GM19468 (cell line): ENCODE results near the gene CTDSP2.
"Not testable (repeated sequence)": the region's sequence is repeated elsewhere in the genome, so short reads cannot be mapped to it uniquely, and the experiment has no call there.

Experiments used
- ATAC-seq: cut with Tn5 transposase; IDR thresholded peaks from one replicate; pipeline ENCODE4 v1.9.1; 2021; ENCODE audit warnings: mild to moderate bottlenecking, moderate library complexity, moderate number of reproducible peaks; ENCODE audit not compliant: unreplicated experiment; ENCODE audit errors: extremely low read depth

The CTDSP2 gene

DNA sequence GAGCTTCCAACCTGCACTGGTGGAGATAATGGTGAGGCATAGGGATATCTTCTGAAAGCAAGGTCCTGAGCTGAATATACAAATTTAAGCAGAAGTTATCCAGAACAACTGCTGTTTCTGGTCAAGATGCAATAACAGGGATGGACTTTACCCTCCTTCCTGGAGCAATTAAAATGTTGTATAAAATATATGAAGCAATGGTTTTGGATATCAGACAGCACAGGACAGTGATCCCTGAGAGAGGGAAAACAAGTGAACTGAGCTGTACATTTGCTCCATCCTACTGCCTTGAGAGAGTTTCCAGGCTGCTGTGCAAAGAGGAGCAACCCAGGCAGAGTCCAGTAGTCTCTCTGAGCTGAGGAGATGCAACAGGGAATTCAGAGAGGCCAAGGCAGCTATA, 36.0 kb upstream of the CTDSP2 start:
- no peak for ATAC-seq

DNA sequence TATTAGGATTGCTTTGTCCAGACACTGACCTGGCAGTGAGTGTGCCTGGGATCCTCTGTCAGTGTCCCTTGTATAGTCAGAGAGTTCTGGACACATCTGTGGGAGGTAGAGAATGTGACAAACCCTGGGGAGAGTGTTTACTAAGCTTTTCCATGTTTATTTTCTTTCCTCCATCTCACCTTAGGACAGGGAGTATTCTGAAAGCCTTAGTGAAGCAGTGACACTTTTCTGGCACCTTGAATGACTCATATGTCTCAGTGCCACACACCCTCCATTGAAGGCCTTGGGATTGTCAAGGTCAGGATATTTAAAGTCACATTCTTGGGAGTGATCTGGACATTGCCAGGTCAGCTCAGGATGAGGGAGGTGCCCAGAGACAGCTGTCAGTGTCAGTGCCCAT, 34.9 kb upstream of the CTDSP2 start:
- ATAC-seq, result no peak

DNA sequence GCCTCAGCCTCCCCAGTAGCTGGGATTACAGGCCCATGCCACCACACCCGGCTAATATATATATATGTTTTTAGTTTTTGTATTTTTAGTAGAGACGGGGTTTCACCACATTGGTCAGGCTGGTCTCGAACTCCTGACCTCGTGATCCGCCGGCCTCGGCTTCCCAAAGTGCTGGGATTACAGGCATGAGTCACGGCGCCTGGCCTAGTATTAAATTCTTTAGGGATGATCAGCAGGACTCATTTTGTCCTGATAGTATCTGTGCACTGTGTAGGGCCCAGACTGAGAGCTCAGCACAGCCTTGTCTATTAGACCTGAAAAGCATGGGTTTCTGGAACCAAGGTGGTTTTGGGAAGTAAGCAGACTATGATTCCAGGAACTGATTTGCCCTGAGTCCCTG, 34.5 kb upstream of the CTDSP2 start:
- not testable (repeated sequence) for ATAC-seq

- ATAC-seq, result no peak
These were observed 31.3 kb upstream of the CTDSP2 start for GRCh38 chr12:57877876-57878275.

DNA sequence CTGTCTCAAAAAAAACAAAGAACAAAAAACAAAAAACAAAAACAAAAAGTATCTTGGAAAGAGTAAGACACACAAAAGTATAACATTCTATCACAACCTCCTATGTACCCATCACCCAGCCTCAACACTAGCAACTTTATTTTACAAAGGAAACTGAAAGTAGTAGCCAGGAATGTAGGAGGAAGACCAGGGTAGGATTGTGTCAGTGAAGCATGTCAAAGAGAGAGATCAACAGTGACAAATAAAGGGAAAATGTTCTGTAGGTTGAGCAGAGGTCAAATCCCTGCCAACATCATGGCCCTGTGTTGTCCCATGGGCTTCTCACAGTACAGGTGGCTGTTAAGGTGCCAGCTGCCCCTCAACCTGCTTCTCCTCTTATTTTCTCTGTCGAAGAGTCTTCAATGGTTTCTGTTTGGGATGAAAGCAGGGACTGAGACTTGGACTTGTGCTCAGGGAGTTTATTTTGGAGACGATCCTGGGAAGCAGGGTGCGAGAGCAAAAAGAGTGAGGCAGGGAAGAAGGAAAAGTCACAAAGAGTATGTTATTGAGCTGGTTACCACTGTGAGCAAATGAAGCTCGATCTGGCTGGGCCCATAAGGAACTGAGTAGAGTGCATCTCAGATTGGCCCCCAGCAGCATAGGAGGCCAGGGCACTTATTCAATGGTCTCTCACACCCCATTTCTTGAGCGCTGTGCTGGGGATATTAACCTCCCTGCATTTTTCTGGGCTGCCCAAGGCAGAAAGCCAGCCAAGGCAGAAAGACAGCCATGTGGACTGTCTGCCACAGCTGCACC, 29.4 kb upstream of the CTDSP2 start:
- ATAC-seq, result no peak

DNA sequence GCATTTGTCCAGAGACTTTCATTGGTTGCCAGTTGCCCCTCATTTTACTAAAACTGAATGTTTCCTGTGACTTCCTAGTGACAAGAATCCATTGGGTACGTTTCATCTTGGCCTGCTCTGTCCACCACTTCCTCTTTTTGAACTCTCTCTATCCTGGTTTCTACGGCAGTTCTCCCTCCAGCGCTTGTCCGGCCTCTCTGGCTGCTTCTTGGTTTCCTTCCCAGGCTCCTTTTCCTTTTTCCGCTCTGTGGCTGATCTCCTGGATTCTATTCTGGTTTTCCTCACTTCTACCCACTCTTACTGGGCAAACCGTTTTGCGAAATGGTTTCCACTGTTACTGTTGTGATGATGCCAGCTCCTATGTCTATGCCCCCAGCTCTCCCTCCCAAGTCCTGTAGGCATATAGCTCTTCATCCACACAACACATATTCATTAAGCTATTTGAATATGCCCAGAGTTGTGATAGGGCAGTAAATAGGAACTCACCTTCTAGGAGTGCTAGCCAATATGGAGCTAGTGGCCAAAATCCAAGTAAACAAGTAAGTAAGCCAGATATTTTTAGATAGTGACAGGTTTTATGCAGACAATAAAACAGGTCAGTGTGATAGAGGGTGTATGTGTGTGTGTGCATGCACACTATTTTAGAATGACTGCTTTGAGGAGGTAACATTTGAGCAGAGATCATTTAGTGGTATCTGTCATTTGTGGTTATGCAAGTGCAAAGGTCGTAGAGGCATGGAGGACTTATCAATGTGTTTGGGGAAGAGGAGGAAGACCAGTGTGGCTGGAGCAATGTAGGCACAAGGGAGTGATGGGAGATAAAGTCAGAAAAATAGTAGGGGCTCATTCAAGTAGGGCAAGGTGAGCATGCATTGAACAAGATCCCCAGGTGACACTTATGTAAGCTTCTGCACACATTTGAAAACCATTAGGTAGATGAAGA, 27.9 kb upstream of the CTDSP2 start:
- no peak for ATAC-seq

GRCh38 chr12:57872362-57872761, 25.8 kb upstream of the CTDSP2 start:
- ATAC-seq, result no peak

DNA sequence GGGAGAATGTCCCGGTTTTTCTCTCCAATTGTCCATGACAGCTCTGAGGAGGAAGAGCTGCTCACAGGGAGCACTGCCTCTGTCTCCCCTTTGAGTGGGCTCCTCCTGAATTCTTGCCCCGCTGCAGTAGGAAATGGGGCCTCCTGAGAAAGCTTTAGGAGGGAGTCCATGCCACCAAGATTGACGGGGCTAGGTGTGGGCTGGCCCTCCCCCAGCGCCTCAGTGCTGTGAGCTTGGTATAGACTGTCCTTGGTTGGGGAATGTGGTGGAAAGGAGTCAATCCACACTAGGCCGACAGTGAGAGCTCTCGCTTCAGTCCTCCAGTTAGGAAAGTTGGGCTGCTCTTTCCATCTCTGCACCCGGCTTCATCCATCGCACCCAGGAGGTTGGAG, 23.4 kb upstream of the CTDSP2 start:
- ATAC-seq, result no peak

DNA sequence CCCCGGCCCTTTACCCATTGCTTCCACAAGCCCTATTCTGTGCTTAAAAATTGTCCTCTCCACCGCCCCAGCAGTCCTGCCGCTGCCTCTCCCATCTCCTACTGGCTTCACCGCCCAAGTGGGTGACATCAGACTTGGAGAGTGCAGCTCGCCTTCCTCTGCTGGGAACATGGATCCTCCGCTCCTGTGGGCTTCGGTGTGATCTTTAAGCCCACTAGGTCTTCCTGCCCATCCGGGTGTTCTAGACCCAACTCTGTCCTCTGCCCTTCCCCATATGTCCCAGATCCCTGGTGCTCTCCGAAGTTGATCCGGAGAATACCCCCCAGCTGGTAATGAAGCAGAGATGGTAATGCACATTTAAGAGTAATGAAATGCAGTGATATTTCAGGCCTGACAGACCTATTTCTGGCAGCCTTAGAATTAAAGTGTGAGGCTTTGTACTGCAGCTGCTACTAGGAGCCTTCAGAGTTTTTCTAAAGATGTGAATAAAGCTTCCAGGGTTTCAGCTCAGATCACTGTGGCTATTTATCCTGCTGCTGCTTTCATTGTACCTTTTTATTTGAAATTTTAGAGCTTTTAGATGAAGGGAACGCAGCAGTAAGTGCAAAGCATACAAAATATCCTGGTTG, 22.9 kb upstream of the CTDSP2 start:
- ATAC-seq, result no peak

DNA sequence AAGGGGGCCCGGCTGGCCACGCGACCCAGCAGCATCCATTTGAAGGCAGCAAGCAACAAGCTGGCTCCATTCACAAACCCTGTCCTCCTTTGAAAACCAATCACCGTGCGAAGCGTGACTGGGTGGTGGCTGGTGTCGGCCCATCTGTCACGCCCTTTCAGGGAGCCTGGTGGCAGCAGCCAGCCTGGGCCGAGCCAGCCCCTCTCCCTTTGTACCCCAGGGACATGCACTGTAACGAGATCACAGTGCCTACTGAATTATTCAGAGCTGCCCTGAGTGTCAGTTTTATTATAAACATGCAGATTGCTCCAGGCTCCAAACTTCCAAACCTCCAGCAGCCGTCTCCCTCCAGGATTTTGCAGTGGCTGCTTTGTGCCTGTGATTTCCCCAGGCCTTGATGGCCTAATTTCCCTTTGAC, 22.3 kb upstream of the CTDSP2 start:
- no peak for ATAC-seq

- ATAC-seq, result no peak
These were observed 21.7 kb upstream of the CTDSP2 start for GRCh38 chr12:57868221-57868620.

DNA sequence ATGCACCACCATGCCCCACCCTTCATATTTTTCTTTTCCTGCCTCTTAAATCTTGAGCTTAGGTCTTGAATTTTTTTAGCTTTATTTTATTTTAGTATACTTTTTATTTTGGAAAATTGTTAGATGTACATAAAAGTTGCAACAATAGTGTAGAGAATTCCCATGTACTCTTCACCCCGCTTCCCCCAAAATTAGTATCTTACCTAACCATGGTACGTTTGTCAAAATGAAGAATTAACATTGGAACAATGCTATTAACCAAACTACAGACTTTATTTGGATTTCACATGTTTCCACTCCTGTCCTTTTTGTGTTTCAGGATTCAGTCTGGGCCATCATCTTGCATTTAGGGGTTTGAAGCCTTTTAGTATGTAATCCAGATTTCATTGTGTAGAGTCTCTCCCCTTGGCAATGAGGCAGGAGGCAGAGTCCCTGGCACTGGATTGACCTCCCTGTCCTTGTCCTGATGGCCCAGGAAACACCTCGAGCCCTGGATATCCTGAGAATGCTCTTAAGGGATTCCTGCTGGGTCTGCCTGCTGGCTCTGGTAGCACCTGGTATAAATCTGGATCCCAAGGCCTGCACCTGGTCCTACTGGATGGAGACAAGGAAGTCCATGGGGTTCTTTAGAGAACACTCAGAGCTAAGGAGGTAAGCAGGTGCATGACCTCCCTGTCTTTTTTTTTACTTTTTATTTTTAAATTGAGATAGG, 19.9 kb upstream of the CTDSP2 start:
- ATAC-seq, result no peak

DNA sequence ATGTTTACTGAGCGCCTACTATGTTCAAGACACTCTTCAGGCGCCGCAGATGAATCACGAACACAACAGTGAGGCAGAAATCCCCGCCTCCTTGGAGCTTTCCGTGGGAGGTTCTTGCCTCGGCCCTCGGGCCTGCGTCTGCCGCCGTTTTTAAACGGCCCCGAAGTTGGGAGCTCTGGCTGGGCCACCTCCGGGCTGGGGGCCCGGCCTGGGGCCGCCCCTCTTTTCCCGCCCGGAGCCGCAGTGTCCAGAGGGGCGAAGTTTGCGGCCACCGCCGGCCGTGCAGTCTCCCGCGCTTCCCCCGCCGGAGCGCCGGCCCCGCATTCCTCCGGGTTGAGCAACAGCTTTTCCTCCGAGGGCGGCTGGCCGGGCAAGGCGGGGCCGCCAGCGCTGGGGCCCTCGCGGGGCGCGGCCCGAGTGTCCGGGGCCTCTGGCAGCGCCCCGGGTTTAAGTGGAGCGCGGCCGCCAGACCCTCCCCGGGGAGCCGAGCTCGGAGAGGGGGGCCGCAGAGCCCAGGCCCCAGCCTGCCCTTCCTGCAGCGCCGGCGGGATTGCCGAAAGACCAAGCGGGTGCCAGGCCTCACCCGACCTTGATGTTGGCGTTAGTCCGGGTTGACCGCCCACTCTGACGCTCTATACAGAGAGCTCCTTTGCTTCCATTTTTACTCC, 18.7 kb upstream of the CTDSP2 start:
- peak; percentile 25 for ATAC-seq

DNA sequence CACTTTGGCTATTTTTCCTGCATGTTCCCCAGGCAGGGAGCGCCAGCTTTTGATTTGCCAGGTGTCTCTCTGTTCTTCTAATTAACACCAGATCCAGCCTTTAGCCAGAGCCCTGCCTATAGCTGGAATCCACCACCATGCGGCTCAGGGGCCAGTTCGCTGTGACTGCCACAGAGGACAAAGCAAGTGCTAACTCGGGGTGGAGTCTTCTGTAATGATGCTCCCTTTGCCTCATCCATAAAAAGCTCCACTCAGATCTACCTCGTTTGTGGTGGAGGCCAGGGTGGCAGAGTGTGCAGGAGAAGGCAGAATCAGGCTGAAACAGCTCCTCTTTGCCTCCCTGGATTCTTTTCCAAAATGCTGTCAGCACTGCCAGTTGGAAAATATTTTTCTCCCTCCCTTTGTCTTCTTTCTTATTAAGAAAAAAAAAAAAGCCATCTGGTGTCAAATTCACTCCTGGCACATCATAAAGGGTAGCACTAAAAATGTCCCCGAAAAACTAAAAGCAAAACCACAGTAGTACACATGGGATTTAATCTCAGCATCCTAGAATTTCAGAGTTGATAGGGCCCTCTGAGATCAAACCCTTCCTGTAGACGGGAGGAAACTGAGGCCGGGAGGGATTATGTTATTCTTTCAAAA, 18.0 kb upstream of the CTDSP2 start:
- no peak for ATAC-seq

- no peak for ATAC-seq
These were observed 17.1 kb upstream of the CTDSP2 start for GRCh38 chr12:57863676-57864075.

- ATAC-seq, result no peak
These were observed 15.4 kb upstream of the CTDSP2 start for GRCh38 chr12:57861967-57862366.

- ATAC-seq, result not testable (repeated sequence)
These were observed 14.4 kb upstream of the CTDSP2 start for GRCh38 chr12:57860883-57861282.

DNA sequence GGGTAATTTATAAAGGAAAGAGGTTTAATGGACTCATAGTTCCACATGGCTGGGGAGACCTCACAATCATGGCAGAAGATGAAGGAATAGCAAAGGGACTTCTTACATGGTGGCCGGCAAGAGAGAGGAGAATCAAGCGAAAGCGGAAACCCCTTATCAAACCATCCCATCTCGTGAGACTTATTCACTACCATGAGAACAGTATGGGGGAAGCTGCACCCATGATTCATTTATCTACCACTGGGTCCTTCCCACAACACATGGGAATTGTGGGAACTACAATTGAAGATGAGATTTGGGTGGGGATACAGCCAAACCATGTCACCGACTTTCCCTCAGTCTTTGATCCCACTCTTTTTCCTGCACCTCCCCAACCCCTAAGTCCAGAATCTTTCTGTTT, 12.6 kb upstream of the CTDSP2 start:
- ATAC-seq, result no peak

DNA sequence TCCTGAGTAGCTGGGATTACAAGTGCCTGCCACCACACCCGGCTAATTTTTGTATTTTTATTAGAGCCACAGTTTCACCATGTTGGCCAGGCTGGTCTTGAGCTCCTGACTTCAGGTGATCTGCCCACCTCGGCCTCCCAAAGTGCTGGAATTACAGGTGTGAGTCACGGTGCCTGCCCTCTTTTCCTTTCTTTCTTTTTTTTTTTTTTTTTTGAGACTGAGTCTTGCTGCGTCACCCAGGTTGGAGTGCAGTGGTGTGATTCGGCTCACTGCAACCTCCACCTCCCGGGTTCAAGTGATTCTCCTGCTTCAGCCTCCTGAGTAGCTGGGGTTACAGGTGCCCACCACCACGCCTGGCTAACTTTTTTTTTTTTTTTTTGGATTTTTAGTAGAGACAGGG, 11.6 kb upstream of the CTDSP2 start:
- ATAC-seq, result not testable (repeated sequence)
